Fibroblast of skin of left biceps (primary cell): ENCODE data around the gene TBX4.

Experiments used
- DNase-seq, 2 experiments: peaks; one replicate each; pipeline ENCODE4 v3.0.0-alpha.2; 2013; ENCODE audit warnings: low read depth in 2 of 2

The TBX4 gene

DNA sequence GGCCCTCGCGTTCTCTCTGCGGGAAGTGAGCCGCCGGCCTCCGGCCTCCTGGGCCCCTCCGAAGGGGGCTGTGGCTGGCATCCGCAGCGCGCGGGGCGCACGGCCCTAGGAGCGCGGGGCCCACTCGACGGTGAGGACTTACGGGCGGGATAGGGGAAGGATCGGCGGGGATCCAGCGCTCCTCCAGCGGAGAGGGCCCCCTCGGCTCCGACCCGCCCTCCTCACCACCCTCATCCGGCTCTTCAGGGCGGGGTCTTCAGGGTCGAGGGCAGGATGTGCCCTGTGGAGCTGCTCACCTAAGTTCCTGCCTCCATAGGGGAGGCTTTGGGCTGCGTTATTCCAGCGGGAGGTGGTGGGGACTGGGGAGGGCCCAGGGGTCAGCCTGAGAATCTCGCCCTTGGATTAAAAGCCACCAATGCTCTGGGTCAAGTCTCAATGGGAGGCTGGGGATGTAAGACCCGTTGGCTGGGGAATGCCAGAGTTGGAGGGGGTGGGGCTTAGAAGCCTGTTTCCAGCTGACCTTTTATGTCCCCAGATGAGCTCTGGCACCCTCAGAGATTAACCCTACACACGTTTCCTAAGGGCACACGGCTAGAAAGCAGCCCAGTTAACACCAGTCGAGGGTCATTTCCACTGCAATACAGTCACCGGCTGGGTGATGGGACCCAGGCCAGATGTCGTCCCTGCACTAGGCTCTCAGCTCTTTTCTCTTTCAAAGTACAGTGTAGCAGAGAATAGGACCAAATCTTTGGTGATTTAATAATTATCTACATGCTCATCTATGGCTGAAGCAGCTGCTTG lies 39.2 kb upstream of the TBX4 start:
- no peak for DNase-seq

DNA sequence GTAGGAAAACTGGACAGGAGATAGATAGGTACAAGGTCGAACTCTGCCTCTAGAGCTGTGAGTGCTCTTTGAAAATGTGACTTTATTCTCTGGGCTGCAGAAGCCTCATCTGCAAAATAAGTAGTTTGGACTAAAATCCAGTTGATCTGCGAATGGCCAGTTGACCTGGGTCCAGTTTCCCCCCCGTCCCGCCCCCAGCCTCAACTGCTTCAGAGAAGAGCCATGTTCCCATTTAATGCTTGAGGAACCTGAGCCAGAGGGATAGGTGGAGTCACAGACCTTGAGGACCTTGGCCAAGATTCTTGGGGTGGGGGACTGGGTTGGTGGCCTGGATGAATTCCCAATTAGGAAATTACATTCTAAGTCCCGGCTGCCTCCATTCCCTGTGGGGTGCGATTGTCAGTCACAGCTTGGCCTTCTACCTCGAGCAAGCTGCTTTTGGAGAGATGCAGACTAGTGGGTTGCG lies 38.5 kb upstream of the TBX4 start:
- DNase-seq, result no peak

DNA sequence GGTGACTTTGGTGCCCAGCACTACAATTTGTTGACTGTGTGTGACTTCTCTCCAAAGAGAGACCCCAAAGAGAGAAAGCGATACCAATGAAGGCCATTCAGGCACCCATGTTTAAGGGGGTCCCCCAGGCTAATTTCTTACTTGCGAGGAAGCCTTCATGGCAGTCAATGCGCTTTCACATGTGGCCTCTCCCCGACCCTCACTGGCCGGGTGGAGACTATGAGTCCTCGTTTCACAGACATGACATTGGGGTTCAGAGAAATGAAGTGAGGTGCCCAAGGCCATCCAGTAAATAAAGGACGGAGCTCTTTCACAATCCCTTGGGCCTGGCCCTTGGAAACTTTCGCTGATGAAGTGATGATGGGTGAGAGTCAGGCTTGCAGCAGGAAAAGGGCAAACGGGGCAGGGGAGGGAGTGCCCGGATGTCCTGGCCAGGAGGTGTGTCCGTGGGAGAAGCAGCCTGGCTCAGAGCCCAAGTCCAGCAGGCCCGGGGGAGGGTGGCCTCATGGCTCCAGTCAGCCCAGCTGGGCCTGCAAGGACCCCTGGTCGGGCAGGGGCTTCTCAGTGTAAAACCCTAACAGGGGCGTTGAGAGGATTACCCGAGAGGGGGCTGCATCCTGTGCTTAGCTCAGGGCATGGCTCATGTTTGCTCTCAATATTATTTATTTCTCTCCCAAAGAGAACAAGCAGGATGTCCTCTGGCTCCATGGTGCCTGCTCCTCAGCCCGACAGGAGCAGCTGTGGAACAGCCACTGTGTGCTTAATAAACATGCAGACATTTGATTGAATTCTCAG lies 37.9 kb upstream of the TBX4 start:
- no peak for DNase-seq

DNA sequence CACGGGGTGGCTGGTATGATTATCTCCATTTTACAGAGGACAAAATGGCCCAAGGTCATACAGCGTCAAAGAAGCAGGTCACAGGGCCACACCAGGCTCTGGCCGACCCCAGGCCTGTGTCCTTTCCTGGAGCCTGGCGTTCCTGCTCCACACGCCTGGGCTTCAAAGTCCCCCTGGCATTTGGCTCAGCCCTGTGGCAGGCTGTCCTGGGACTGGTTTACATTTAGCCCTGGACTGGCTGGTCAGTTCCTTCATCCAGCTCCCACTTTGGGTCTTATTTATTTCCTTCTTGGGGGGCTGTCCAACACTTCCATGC lies 37.3 kb upstream of the TBX4 start:
- no peak for DNase-seq

DNA sequence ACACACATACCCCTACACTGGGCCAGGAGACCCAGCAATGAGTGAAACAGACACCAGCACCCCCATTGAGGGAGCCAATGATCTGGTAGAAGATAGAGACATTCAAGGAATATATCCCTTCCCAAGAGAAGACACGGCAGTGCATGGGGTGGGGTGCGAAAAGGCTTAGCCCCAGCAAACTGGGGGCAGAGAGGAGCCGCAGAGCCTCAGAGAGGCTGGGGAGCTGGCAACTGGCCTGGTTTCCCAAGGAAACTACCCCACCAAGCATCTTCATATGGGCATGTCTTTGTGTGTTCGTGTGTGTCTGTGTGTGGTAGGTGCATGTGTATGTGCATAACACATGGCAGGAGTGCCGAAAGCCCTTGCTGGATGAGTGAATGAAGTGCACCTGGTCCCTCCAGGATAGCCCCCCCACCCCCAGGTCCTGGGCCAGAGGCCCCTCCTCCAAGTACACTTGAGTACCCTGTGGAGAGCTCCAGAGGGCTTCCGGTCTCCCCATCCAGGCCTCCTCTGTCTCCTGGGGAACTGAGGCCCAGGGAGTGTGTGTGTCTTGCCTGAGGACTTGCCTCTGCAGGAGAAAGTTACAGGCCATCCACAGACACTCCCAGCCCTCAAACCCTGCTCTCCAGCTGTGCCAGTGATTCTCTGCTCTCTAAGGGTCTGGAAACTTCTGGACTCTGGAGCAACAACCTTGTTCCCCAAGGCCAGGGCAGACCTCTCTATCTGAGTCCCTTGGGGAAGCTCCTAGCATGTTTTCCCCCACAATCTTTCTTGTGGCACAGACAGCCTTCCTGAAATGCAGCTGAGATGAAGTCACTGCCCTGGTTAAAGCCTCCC lies 36.6 kb upstream of the TBX4 start:
- no peak for DNase-seq

GRCh38 chr17:61416211-61416539 lies 36.0 kb upstream of the TBX4 start:
- no peak for DNase-seq

- no peak for DNase-seq
These were observed 35.5 kb upstream of the TBX4 start for GRCh38 chr17:61416540-61417363.

DNA sequence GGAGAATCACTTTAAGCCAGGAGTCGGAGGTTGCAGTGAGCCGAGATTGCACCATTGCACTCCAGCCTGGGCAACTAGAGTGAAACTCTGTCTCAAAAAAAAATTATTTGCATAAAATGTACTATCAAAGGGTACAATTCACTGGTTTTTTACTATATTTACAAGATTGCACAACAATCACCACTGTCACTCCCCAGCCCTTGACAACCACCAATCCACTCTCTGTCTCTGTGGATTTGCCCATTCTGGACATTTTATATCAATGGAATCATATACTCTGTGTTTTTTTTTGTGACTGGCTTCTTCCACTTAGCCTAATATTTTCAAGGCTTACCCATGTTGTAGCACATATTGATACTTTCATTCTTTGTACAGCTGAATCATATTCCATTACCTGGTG lies 33.8 kb upstream of the TBX4 start:
- no peak for DNase-seq

DNA sequence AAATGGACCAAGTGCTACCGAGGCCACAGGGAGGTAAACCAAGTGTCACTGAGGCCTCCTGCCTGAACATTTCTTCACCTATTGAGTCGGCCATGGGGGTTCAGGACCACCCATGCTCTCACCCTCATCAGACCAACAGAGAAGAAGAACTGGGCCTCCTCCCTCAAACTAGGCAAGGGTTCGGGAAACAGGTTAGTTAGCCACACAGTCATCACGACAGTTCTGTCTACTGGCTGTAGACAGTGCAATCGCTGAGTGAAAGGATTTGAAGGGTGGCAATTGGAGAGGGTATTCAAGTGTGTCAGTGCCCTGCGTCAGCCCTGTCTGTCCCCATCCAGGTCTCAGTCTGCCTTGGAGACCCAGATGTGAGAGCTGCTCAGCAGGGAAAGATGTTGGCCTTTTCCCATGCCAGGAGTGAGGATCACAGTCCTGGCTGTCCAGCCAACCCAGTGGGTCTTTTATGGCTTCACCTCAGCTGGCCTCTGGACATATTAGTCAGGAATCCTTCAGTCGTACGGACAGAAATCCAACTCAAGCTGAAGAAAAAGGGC lies 32.7 kb upstream of the TBX4 start:
- DNase-seq, result no peak

DNA sequence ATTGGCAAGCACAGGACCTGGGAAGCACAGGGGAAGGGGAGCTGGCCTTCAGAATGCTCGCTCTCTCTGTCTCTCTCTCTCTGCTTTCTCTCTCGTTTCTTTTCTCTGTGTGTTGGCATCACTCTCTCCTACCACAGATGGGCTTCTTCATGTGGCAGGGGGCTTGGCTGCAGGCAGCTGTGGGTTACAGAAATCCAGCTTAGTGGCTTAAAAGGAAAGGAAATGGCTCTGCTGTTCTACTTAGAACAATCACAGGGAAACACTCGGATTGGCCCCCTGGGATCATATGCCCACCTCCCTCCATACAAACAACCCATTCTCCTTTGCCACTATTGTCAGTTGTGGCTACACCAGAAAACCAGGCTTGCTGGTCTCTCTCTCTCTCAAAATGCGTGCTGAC lies 32.2 kb upstream of the TBX4 start:
- DNase-seq, result no peak

DNA sequence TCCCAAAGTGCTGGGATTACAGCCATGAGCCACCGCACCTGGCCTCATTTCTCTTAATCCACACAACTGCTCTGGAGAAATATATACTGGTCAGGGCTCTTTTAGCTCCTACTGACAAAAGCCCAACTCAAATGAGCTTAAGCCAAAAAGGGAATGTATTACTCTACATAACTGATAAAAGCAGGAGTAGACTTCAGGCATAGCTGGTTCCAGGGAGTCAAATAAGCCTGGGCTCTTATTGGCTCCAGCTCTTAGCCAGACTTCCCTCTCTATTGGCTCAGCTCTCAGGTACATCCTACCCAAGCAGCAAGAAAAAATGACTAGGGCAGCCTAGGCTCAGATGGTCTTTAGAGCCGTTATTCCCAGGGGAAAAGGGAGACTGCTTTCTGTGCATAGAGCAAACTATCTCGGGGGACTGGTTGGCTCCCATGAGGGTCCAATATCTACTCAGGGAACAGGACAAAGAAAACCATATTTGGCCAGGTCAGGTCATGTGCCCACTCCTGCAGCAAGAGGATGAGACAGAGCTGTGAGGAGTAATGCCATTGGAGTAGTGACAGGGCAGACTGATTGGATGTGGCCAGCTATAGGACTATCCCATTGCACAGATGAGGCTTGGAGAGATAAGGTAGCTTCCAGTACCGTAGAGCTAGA lies 31.4 kb upstream of the TBX4 start:
- DNase-seq, result no peak

DNA sequence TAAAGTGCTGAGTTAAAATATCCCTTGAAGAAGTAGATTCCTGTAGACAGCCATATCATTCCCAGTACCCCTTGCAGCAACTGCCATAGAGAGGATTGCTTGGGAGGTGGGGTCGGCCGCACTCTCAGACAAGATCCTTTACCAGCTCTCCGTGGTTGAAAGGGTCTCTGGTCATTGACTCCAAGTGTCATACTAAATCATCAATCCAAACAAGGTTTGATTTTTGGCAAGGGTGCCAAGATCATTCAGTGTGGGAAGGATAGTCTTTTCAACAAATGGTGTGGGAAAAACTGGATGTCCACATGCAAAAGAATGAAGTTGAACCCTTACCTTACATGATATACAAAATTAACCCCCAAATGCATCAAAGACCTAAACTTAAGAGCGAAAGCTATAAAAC lies 30.8 kb upstream of the TBX4 start:
- no peak for DNase-seq

DNA sequence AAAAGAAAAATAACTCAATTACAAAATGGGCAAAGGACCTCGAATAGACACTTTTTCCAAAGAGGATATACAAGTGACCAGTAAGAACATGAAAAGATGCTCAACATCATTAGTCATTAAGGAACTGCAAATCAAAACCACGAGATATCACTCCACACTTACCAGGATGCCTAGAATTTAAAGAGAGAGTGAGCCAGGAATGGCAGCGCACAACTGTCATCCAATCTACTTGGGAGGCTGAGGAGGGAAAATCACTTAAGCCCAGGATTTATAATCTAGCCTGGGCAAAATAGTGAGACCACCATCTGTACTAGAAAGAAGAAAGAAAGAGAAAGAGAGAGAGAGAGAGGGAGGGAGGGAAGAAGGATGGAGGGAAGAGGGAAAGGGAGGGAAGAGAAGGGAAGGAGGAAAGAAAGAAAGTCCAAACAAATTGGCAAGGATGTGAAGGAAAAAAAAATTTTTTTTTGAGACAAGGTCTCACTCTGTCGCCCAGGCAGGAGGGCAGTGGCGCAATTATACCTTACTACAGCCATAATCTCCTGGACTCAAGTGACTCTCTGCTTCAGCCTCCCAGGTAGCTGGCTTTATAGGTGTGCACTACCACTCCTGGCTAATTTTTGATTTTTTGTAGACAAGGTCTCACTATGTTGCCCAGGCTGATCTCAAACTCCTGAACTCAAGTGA lies 30.0 kb upstream of the TBX4 start:
- no peak for DNase-seq

GRCh38 chr17:61422869-61423268 lies 29.4 kb upstream of the TBX4 start:
- no peak for DNase-seq

DNA sequence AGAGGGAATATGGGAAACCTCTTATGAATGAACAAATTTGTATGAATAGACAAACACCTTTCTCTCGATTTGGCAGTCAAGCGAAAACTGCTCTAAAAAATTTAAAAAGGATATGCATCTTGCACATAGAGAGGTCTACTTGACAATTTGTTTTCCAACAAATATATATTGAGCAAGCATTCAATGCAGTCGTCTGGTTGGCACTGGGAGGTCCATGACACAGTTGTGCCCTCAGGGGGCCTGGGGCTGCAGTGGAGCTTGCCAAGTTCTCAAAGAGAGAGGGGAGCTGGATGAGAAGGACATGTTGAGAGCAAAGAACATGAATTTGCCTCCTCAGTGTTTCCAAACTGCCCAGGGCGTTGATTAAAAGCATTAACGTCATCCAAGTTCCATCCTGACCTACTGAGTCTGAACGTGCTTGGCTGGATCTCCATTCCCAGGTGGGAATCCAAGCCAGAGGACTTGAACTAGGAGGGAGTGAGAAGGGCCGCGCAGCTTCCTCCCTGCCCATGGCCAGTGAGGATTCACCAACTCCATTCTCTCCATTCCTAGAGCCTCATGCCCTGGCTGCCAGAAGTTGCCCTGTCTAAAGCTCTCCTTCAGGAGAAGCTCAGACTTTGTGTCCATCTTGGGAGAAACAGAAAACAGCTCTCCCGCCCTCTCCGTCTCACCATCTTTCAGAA lies 28.1 kb upstream of the TBX4 start:
- DNase-seq, result no peak

DNA sequence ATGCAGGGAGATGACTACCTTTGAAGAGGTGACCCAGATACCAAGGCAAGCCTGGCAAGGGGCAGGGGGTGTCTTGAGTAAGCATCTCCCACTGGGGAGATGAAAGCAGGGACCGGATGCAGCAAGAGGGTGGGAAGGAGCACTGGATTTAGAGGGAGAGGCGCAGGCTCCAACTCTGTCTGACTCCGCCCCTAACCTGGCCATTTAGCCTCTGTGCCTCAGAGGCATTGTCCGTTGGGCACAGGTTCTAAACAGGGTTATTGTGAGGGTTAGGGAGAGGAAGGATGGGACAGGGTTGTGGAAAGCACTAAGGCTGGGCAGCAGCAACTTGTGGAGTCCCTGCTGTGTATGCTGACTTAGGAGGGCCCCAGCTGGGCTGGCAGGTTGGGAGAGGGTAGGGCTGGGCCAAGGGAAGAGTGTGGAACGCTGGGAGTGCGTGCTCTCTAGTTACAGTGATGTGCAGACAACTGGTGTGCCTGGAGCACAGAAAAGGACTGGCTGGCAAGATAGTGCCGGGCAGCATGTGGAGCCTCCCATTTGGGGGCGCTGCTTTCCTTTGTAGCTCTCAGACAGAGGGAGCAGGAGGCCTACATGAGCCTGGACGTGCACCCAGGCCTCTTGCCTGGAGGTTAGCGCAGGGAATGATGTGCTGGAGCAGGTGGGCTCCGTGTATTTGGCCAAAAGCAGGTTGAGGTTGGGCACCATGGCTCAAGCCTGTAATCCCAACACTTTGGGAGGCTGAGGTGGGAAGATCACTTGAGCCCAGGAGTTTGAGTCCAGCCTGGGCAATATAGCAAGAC lies 26.3 kb upstream of the TBX4 start:
- DNase-seq, result no peak

GRCh38 chr17:61426482-61427304 lies 25.5 kb upstream of the TBX4 start:
- DNase-seq, result no peak

GRCh38 chr17:61427567-61427966 lies 24.7 kb upstream of the TBX4 start:
- no peak for DNase-seq
